NCI-H345 treated with DMSO at 0.1 percent for 48 hours (cell line): Measurements from ENCODE around the gene MYO5A.
"Not testable (repeated sequence)": the region's sequence is repeated elsewhere in the genome, so short reads cannot be mapped to it uniquely, and the experiment has no call there.

ENCODE experiments used
- DNase-seq: peaks from one replicate; lab custom pipeline; 2025; ENCODE audit not compliant: unreplicated experiment; lab: John Stamatoyannopoulos, UW

Gene MYO5A

GRCh38 chr15:52424856-52425431 is 103.7 kb downstream of the MYO5A start:
- DNase-seq, result no peak

GRCh38 chr15:52423852-52424251 is 104.8 kb downstream of the MYO5A start:
- DNase-seq, result no peak

- no peak for DNase-seq
Observed at GRCh38 chr15:52422001-52422400, 106.7 kb downstream of the MYO5A start.

- DNase-seq, result no peak
Observed at GRCh38 chr15:52421029-52421428, 107.7 kb downstream of the MYO5A start.

- DNase-seq, result no peak
Observed at GRCh38 chr15:52419494-52419893, 109.2 kb downstream of the MYO5A start.

GRCh38 chr15:52417957-52418356 is 110.7 kb downstream of the MYO5A start:
- no peak for DNase-seq

- no peak for DNase-seq
Observed at GRCh38 chr15:52417521-52417920, 111.2 kb downstream of the MYO5A start.

- not testable (repeated sequence) for DNase-seq
Observed at GRCh38 chr15:52416566-52416965, 112.1 kb downstream of the MYO5A start.

- no peak for DNase-seq
Observed at GRCh38 chr15:52415628-52416027, 113.1 kb downstream of the MYO5A start.

GRCh38 chr15:52414936-52415335 is 113.7 kb downstream of the MYO5A start:
- DNase-seq, result peak; percentile 25

GRCh38 chr15:52408823-52409222 is 119.9 kb downstream of the MYO5A start:
- no peak for DNase-seq

GRCh38 chr15:52407374-52407773 is 121.3 kb downstream of the MYO5A start:
- no peak for DNase-seq

GRCh38 chr15:52406601-52407000 is 122.1 kb downstream of the MYO5A start:
- DNase-seq, result no peak

- no peak for DNase-seq
Observed at GRCh38 chr15:52405856-52406255, 122.8 kb downstream of the MYO5A start.

- DNase-seq, result no peak
Observed at GRCh38 chr15:52397118-52397517, 131.6 kb downstream of the MYO5A start.

GRCh38 chr15:52394118-52394517 is 134.6 kb downstream of the MYO5A start:
- DNase-seq, result no peak

- no peak for DNase-seq
Observed at GRCh38 chr15:52392008-52392687, 136.5 kb downstream of the MYO5A start.

- DNase-seq, result no peak
Observed at GRCh38 chr15:52391069-52391468, 137.6 kb downstream of the MYO5A start.

GRCh38 chr15:52385670-52386069 is 143.0 kb downstream of the MYO5A start:
- no peak for DNase-seq

- DNase-seq, result no peak
Observed at GRCh38 chr15:52383100-52383588, 145.5 kb downstream of the MYO5A start.

- no peak for DNase-seq
Observed at GRCh38 chr15:52382647-52383046, 146.0 kb downstream of the MYO5A start.

GRCh38 chr15:52379395-52380106 is 149.1 kb downstream of the MYO5A start:
- no peak for DNase-seq
